MCF 10A (cell line): ENCODE data around the gene CCDC87. TPM values are rescaled to one million over a fixed set of nuclear protein-coding genes. Genes with fewer than 3 reads are reported as not detected.

Experiments
- BruUV-seq: library from RNA; stranded (reverse); fragments of 400-500 nt; replicated peaks from 2 replicates; lab custom pipeline; 2021; lab: Mats Ljungman, UMichigan
- CTCF ChIA-PET: fragments of 300-600 bp; sonication (Branson Sonifier 250); formaldehyde crosslinking; extraction: SDS; loops from one replicate; lab custom pipeline; 2021; ENCODE audit warnings: antibody characterized with exemption, inconsistent platforms; lab: Yijun Ruan, JAX
- POLR2A ChIA-PET: fragments of 300-600, 350-650 bp; sonication (Branson Sonifier 250); formaldehyde crosslinking; extraction: SDS; loops from one replicate; lab custom pipeline; 2020; ENCODE audit warnings: antibody characterized with exemption, inconsistent platforms; lab: Yijun Ruan, JAX
- DNase-seq: peaks from one replicate; pipeline ENCODE4 v3.0.0-alpha.2; 2018; ENCODE audit not compliant: unreplicated experiment
- H3K27ac Mint-ChIP-seq: one replicate; pipeline ENCODE4 v1.8.0; 2022; ENCODE audit warnings: mild to moderate bottlenecking, low read depth, mixed read lengths; ENCODE audit not compliant: unreplicated experiment
- H3K27me3 Mint-ChIP-seq: one replicate; pipeline ENCODE4 v1.8.0; 2022; ENCODE audit warnings: mixed read lengths; ENCODE audit not compliant: insufficient read depth, unreplicated experiment
- H3K36me3 Mint-ChIP-seq: one replicate; pipeline ENCODE4 v1.8.0; 2022; ENCODE audit warnings: mild to moderate bottlenecking, moderate library complexity, mixed read lengths; ENCODE audit not compliant: insufficient read depth, unreplicated experiment
- H3K4me1 Mint-ChIP-seq: one replicate; pipeline ENCODE4 v1.8.0; 2022; ENCODE audit warnings: mixed read lengths; ENCODE audit not compliant: insufficient read depth, unreplicated experiment
- H3K4me3 Mint-ChIP-seq: one replicate; pipeline ENCODE4 v1.8.0; 2022; ENCODE audit warnings: mild to moderate bottlenecking, moderate library complexity, mixed read lengths; ENCODE audit not compliant: unreplicated experiment
- H3K9me3 Mint-ChIP-seq: one replicate; pipeline ENCODE4 v1.8.0; 2022; ENCODE audit warnings: mixed read lengths; ENCODE audit not compliant: unreplicated experiment
- intact Hi-C: fragments of 100-400 bp; cut with micrococcal nuclease; formaldehyde crosslinking; loops from 2 replicates; pipeline ENCODE4 v1.14.1; 2022
- total RNA-seq: library from RNA; stranded (reverse); gene quantifications from 2 replicates; pipeline ENCODE4 v1.2.3, GENCODE V29; 2022
- TF ChIP-seq, protein P1 (sequence below): fragments of 200-600 bp; IDR thresholded peaks from one replicate; pipeline ENCODE4 v1.8.0; 2022; ENCODE audit warnings: antibody characterized with exemption, mild to moderate bottlenecking; ENCODE audit not compliant: unreplicated experiment

The CCDC87 gene
- total RNA-seq, 1 experiment from 2014 or later, result not detected

DNA sequence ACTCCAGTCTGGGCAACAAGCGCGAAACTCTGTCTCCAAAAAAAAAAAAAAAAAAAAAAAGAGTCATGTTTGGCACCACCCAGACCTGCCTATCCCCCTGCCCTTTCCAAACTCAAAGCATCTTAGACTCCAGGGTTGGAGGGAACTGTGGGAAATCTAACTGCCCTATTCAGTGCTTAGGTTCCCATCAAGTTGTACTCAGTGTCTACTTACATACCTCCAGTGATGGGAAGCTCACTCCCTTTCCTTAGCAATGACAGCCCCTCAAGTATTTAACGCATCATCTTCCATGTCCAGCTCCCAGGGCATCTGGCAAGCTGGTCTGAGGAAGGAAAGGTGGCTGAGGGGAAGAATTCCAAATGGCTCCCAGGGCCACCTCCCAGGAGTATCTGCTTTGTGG, 43.2 kb downstream of the CCDC87 start:
- no TSS peak for BruUV-seq
- Mint-ChIP-seq H3K4me3 (no peak overlapping the region), H3K4me1 (peaks cover 12% of the 10 kb centered on the region), H3K27me3 (peaks cover 15% of the 10 kb centered on the region), H3K36me3 (no peaks in the 10 kb centered on the region), H3K9me3 (no peaks in the 10 kb centered on the region), H3K27ac (no peak overlapping the region)
- ChIA-PET POLR2A (interaction anchor here (1.0 to 1.3 kb wide), 4 partner anchors 14 to 67 kb away, joined by 3 to 4 read pairs (median 3); partner anchors contain the start of genes CTSF and RBM14), CTCF (interaction anchor here (0.8 kb wide), 1 partner anchor 56 kb away, joined by 5 read pairs; no protein-coding TSS in a partner anchor)
- intact Hi-C loops, result no loop called here
- TF ChIP-seq, protein P1, sequence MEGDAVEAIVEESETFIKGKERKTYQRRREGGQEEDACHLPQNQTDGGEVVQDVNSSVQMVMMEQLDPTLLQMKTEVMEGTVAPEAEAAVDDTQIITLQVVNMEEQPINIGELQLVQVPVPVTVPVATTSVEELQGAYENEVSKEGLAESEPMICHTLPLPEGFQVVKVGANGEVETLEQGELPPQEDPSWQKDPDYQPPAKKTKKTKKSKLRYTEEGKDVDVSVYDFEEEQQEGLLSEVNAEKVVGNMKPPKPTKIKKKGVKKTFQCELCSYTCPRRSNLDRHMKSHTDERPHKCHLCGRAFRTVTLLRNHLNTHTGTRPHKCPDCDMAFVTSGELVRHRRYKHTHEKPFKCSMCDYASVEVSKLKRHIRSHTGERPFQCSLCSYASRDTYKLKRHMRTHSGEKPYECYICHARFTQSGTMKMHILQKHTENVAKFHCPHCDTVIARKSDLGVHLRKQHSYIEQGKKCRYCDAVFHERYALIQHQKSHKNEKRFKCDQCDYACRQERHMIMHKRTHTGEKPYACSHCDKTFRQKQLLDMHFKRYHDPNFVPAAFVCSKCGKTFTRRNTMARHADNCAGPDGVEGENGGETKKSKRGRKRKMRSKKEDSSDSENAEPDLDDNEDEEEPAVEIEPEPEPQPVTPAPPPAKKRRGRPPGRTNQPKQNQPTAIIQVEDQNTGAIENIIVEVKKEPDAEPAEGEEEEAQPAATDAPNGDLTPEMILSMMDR, result no peak
- DNase-seq, result no peak

DNA sequence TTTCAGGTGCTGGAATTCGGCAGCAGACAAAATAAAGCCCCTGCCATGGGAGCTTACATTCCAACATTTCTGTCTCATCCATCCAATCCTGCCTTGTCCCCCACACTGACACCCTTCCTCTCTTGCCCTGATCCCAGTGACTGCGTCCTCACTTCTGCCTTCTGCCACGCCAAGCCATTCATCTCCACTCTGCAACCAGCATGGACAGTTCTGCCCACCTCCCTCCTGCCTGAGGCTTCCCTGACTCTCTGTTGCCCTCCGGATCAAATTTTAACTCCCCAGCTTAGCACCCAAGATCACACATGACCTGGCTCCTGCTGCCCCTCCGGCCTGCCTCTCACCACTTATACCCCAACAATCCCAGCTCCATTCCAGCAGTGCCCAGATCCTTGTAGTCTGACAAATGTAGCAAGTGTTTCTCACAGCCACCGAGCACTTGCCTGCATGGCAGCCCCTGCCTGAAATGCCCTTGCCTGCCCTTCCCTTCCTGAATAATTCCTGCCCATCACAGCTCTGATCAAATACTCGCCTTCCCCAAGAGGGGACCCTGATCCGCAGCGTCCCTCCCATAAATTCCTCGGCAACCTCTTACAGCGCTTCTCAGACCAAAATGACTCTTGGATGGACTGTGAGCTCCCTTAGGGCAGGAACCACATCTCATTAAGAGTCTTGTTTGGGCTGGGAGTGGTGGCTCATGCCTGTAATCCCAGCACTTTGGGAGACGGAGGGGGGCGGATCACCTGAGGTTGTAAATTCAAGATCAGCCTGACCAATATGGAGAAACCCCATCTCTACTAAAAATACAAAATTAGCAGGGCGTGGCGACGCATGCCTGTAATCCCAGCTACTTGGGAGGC, 43.9 kb downstream of the CCDC87 start:
- Mint-ChIP-seq H3K27me3 (peaks cover 15% of the 10 kb centered on the region), H3K9me3 (no peaks in the 10 kb centered on the region), H3K36me3 (no peaks in the 10 kb centered on the region), H3K4me1 (peaks cover 17% of the 10 kb centered on the region), H3K27ac (no peak overlapping the region), H3K4me3 (no peak overlapping the region)
- ChIA-PET POLR2A (interaction anchor here (0.6 to 1.2 kb wide), 4 partner anchors 20 to 68 kb away, joined by 3 read pairs; partner anchors contain the start of genes CTSF and RBM14), CTCF (interaction anchor here (0.8 kb wide), 1 partner anchor 57 kb away, joined by 5 read pairs; no protein-coding TSS in a partner anchor)
- intact Hi-C loops, result no loop called here
- TF ChIP-seq, protein P1, result no peak
- no peak for DNase-seq
- no TSS peak for BruUV-seq

DNA sequence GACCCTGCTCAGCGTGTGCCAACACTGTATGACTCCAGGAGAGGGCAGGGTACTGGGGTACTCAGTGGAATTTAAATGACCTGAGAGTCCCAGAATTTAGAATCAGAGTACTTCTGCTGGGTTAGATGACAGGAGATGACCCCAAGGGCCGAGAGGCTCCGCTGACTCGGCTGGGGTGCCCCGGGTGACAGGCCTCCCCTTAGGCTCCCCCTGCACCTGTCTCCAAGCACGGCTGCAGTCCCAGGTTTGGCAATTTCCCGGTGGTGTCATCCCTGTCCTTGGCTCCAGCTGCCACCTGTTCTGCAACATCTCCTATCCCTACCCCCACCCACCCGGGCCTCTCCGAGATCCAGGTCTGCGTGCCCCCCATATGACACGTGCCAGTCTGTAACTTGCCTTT, 44.8 kb downstream of the CCDC87 start:
- Mint-ChIP-seq H3K27me3 (peaks cover 15% of the 10 kb centered on the region), H3K36me3 (peaks cover 7% of the 10 kb centered on the region), H3K9me3 (no peaks in the 10 kb centered on the region), H3K4me3 (no peak overlapping the region), H3K27ac (no peak overlapping the region), H3K4me1 (peaks cover 23% of the 10 kb centered on the region)
- no TSS peak for BruUV-seq
- POLR2A ChIA-PET, result interaction anchor here (0.6 to 1.0 kb wide), 2 partner anchors 21 to 33 kb away, joined by 3 read pairs; no protein-coding TSS in a partner anchor
- TF ChIP-seq, protein P1, result no peak
- intact Hi-C loops, result no loop called here
- DNase-seq, result no peak
- CTCF ChIA-PET, result no interaction called here

DNA sequence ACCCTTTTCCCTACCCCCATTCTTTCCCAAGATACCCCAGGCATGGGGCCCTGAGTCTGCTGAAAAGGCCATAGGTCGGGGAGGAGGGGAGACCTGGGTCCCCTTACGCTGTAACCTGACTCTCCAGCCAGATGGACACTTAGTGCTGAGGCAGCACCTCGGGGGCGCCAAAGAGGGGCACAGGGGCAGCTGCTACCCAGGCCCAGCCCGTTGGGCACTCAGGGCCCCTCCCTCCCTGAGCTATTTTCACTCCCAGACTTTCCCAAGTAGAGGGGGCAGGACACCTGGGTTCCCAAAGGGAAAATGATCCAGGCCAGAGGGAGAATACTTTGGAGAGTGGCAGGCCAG, 45.2 kb downstream of the CCDC87 start:
- TF ChIP-seq, protein P1, result no peak
- BruUV-seq, result no TSS peak
- Mint-ChIP-seq H3K27me3 (peaks cover 15% of the 10 kb centered on the region), H3K9me3 (no peaks in the 10 kb centered on the region), H3K36me3 (peaks cover 8% of the 10 kb centered on the region), H3K4me3 (no peak overlapping the region), H3K27ac (no peak overlapping the region), H3K4me1 (peaks cover 27% of the 10 kb centered on the region)
- ChIA-PET POLR2A (interaction anchor here (0.6 to 1.0 kb wide), 2 partner anchors 22 to 132 kb away, joined by 3 read pairs; no protein-coding TSS in a partner anchor), CTCF (no interaction called here)
- no peak for DNase-seq
- intact Hi-C loops, result no loop called here
